ENCODE measurements around the gene MAST4.

GRCh38 chr5:66653325-66653724 lies 57.1 kb downstream of the MAST4 start:
- TF ChIP-seq CTCF (IDR thresholded peaks at IDR 0.05): no peak
- TF ChIP-seq POLR2A (IDR thresholded peaks at IDR 0.05): no peak

Data from uterus (tissue), 2 donors.